SU-DHL-6 (cell line): Measurements from ENCODE around the gene ZNF664.

Source experiments
- EZH2phosphoT487 ChIP-seq: fragments of 200-600 bp; sonication (generic), shearing (Covaris generic); conservative IDR thresholded peaks from 2 replicates; pipeline ENCODE4 v1.6.1; 2018; ENCODE audit warnings: mild to moderate bottlenecking, antibody characterized with exemption, low read length, moderate library complexity, mixed read lengths
- TF ChIP-seq, protein P1 (sequence below): fragments of 200-600 bp; sonication (generic); IDR thresholded peaks from one replicate; pipeline ENCODE4 v1.5.1; 2017; ENCODE audit warnings: antibody characterized with exemption, mild to moderate bottlenecking, low read length, moderate library complexity; ENCODE audit not compliant: insufficient read depth, poor library complexity, severe bottlenecking

GRCh38 chr12:123987022-123987421 is 14.0 kb downstream of the ZNF664 start:
- TF ChIP-seq, protein P1, sequence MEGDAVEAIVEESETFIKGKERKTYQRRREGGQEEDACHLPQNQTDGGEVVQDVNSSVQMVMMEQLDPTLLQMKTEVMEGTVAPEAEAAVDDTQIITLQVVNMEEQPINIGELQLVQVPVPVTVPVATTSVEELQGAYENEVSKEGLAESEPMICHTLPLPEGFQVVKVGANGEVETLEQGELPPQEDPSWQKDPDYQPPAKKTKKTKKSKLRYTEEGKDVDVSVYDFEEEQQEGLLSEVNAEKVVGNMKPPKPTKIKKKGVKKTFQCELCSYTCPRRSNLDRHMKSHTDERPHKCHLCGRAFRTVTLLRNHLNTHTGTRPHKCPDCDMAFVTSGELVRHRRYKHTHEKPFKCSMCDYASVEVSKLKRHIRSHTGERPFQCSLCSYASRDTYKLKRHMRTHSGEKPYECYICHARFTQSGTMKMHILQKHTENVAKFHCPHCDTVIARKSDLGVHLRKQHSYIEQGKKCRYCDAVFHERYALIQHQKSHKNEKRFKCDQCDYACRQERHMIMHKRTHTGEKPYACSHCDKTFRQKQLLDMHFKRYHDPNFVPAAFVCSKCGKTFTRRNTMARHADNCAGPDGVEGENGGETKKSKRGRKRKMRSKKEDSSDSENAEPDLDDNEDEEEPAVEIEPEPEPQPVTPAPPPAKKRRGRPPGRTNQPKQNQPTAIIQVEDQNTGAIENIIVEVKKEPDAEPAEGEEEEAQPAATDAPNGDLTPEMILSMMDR: no peak
- no peak for TF ChIP-seq EZH2phosphoT487
